ENCODE data around the gene SPTSSB. TPM values are rescaled to one million over a fixed set of nuclear protein-coding genes. Genes with fewer than 3 reads are reported as not detected.

Gene SPTSSB
- total and polyA plus RNA-seq, 2 donors (not counting 1 experiment from before 2014, with no cell fraction given): not detected

DNA sequence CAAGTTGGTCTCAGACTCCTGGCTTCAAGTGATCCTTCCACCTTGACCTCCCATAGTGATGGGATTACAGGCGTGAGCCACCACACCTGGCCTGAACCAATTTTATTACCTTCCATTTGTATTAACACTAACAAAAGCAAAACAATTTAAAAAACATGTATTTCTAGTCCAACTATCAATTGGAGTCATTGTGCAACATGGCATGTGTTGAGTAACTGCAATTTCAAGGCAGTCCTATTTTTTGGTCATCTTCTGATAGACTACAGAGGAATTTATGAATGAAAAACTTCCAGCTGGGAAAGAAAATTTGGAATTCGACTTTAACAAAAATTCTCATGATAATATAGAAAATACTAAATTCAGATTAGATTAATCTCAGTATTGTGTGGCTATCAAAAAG is 16.8 kb downstream of the SPTSSB start:
- Mint-ChIP-seq H3K27ac (no peak overlapping the region), H3K4me1 (no peaks in the 10 kb centered on the region), H3K9me3 (ENCODE audit: insufficient read depth) (no peaks in the 10 kb centered on the region), H3K4me3 (no peak overlapping the region), H3K27me3 (peaks cover 8% of the 10 kb centered on the region)
- H3K36me3 ChIP-seq (replicated peaks in 1 of 2; ENCODE audit: control extremely low read depth in 1 of 2, control insufficient read depth in 1 of 2, extremely low read depth in 1 of 2, insufficient read depth in 2 of 2, low read length in 1 of 2): no peaks in the 10 kb centered on the region
- intact Hi-C loops (cut with micrococcal nuclease): no loop called here
- no peaks in the 10 kb centered on the region for H3K79me2 ChIP-seq (ENCODE audit: control insufficient read depth, insufficient read depth, low read length)
- H3K9me3 ChIP-seq (ENCODE audit: control extremely low read depth in 1 of 3, control insufficient read depth in 2 of 3, insufficient read depth in 1 of 3, low read length in 2 of 3): no peaks in the 10 kb centered on the region
- H2AFZ ChIP-seq (ENCODE audit: insufficient read depth, low read depth, low read length, poor library complexity, severe bottlenecking): no peak overlapping the region
- H3K4me2 ChIP-seq (replicated peaks; ENCODE audit: low read depth, low read length, poor library complexity, severe bottlenecking): no peak overlapping the region
- peaks cover 0 to 9% (median 0%) of the 10 kb centered on the region in 4 experiments for H3K27me3 ChIP-seq (replicated peaks in 1 of 4; ENCODE audit: control extremely low read depth in 1 of 4, control insufficient read depth in 3 of 4, insufficient read depth in 4 of 4, low read length in 3 of 4)
- no peak overlapping the region for H3K27ac ChIP-seq (ENCODE audit: low read length in 2 of 2)
- H3K4me3 ChIP-seq (ENCODE audit: control extremely low read depth in 1 of 5, extremely low read depth in 1 of 5, insufficient read depth in 1 of 5, low read depth in 2 of 5, low read length in 4 of 5): no peak overlapping the region
- no peaks in the 10 kb centered on the region for H3K4me1 ChIP-seq (ENCODE audit: control insufficient read depth in 2 of 2, insufficient read depth in 2 of 2, low read length in 2 of 2)
- no CpG with 5 or more reads among the region's 2 CpGs for WGBS (ENCODE audit: insufficient coverage)
- ATAC-seq (ENCODE audit: low read depth) (no peak), DNase-seq (no peak)
- no peak overlapping the region for H3K9ac ChIP-seq (ENCODE audit: low read length)
- ChIA-PET POLR2A (no interaction called here), CTCF (no interaction called here)
- TF ChIP-seq, protein P1, sequence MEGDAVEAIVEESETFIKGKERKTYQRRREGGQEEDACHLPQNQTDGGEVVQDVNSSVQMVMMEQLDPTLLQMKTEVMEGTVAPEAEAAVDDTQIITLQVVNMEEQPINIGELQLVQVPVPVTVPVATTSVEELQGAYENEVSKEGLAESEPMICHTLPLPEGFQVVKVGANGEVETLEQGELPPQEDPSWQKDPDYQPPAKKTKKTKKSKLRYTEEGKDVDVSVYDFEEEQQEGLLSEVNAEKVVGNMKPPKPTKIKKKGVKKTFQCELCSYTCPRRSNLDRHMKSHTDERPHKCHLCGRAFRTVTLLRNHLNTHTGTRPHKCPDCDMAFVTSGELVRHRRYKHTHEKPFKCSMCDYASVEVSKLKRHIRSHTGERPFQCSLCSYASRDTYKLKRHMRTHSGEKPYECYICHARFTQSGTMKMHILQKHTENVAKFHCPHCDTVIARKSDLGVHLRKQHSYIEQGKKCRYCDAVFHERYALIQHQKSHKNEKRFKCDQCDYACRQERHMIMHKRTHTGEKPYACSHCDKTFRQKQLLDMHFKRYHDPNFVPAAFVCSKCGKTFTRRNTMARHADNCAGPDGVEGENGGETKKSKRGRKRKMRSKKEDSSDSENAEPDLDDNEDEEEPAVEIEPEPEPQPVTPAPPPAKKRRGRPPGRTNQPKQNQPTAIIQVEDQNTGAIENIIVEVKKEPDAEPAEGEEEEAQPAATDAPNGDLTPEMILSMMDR (IDR thresholded peaks at IDR 0.05): no peak
- no peak for TF ChIP-seq EZH2 (IDR thresholded peaks at IDR 0.05; ENCODE audit: borderline replicate concordance, insufficient read depth, low read depth, low read length, poor library complexity, severe bottlenecking)
- H4K20me1 ChIP-seq (ENCODE audit: control insufficient read depth, insufficient read depth, low read length, poor library complexity, severe bottlenecking): no peaks in the 10 kb centered on the region

DNA sequence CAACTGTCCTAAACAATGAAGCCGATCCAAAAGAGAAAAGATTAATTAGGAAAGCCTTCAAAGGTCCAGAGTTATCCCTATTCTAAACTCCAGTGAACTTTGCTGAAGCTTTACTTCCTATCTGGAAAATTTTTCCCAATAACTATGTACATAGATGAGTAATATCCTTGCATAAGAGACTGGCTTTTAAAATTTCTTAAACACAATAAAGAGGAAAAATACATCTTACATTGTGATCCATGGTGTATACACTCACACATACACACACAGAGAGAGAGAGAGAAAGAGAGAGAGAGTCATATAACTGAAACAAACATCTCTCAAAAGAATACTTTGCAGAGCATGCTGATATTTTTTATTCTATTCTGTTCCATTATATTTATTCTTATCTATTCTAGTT is 20.0 kb downstream of the SPTSSB start:
- Histone ChIP-seq H2AFZ (ENCODE audit: insufficient read depth, low read depth, low read length, poor library complexity, severe bottlenecking) (no peak overlapping the region), H3K27me3 (replicated peaks in 1 of 4; ENCODE audit: control extremely low read depth in 1 of 4, control insufficient read depth in 3 of 4, insufficient read depth in 4 of 4, low read length in 3 of 4) (peaks cover 0 to 9% (median 1%) of the 10 kb centered on the region in 4 experiments), H3K9me3 (ENCODE audit: control extremely low read depth in 1 of 3, control insufficient read depth in 2 of 3, insufficient read depth in 1 of 3, low read length in 2 of 3) (no peaks in the 10 kb centered on the region), H3K4me3 (ENCODE audit: control extremely low read depth in 1 of 5, extremely low read depth in 1 of 5, insufficient read depth in 1 of 5, low read depth in 2 of 5, low read length in 4 of 5) (no peak overlapping the region), H4K20me1 (ENCODE audit: control insufficient read depth, insufficient read depth, low read length, poor library complexity, severe bottlenecking) (no peaks in the 10 kb centered on the region), H3K36me3 (replicated peaks in 1 of 2; ENCODE audit: control extremely low read depth in 1 of 2, control insufficient read depth in 1 of 2, extremely low read depth in 1 of 2, insufficient read depth in 2 of 2, low read length in 1 of 2) (no peaks in the 10 kb centered on the region), H3K27ac (ENCODE audit: low read length in 2 of 2) (no peak overlapping the region), H3K79me2 (ENCODE audit: control insufficient read depth, insufficient read depth, low read length) (no peaks in the 10 kb centered on the region), H3K4me2 (replicated peaks; ENCODE audit: low read depth, low read length, poor library complexity, severe bottlenecking) (no peak overlapping the region), H3K4me1 (ENCODE audit: control insufficient read depth in 2 of 2, insufficient read depth in 2 of 2, low read length in 2 of 2) (no peaks in the 10 kb centered on the region), H3K9ac (ENCODE audit: low read length) (no peak overlapping the region)
- no peak for DNase-seq
- H3K9me3 Mint-ChIP-seq (ENCODE audit: insufficient read depth): no peaks in the 10 kb centered on the region
- intact Hi-C loops (cut with micrococcal nuclease): no loop called here
- no peak overlapping the region for H3K4me3 Mint-ChIP-seq
- TF ChIP-seq, protein P1 (IDR thresholded peaks at IDR 0.05): no peak
- no peak for TF ChIP-seq EZH2 (IDR thresholded peaks at IDR 0.05; ENCODE audit: borderline replicate concordance, insufficient read depth, low read depth, low read length, poor library complexity, severe bottlenecking)
- ChIA-PET CTCF (no interaction called here), POLR2A (no interaction called here)
- no peak for ATAC-seq (ENCODE audit: low read depth)
- no CpG with 5 or more reads among the region's 1 CpG for WGBS (ENCODE audit: insufficient coverage)
- no peak overlapping the region for H3K27ac Mint-ChIP-seq
- H3K4me1 Mint-ChIP-seq: no peaks in the 10 kb centered on the region
- peaks cover 18% of the 10 kb centered on the region for H3K27me3 Mint-ChIP-seq
